Gastroesophageal sphincter (tissue), 4 donors: ENCODE results near the gene APRT. TPM values are rescaled to one million over a fixed set of nuclear protein-coding genes. Genes with fewer than 3 reads are reported as not detected.

ENCODE experiments used
- ATAC-seq: fragments of 150-250 bp; one replicate; pipeline ENCODE4 v1.9.1; 2016; ENCODE audit warnings: mild to moderate bottlenecking, moderate library complexity
- H3K27ac ChIP-seq, 4 donors: fragments of 200-600 bp; sonication (generic) in 3 of 4; 1 replicate in 3 of 4; 2 replicates in 1 of 4; pipeline ENCODE4 v1.5.1; 2016 to 2019
- H3K27me3 ChIP-seq: fragments of 200-600 bp; sonication (generic); one replicate; pipeline ENCODE4 v1.5.1; 2019
- H3K36me3 ChIP-seq, 2 donors: fragments of 200-600 bp; sonication (generic); one replicate each; pipeline ENCODE4 v1.5.1; 2019; ENCODE audit warnings: control low read depth in 1 of 2
- H3K4me1 ChIP-seq, 3 donors: fragments of 200-600 bp; sonication (generic); 1 replicate in 2 of 3; 2 replicates in 1 of 3; pipeline ENCODE4 v1.5.1; 2016 to 2019; ENCODE audit warnings: control low read depth in 2 of 3
- H3K4me3 ChIP-seq, 2 donors: fragments of 200-600 bp; sonication (generic); one replicate each; pipeline ENCODE4 v1.5.1; 2019; ENCODE audit warnings: mild to moderate bottlenecking in 1 of 2, moderate library complexity in 1 of 2
- H3K9me3 ChIP-seq, 3 donors: fragments of 200-600 bp; sonication (generic); one replicate each; pipeline ENCODE4 v1.5.1; 2017 to 2019; ENCODE audit warnings: control low read depth in 2 of 3
- EP300 ChIP-seq: sonication (generic); formaldehyde crosslinking; IDR thresholded peaks from one replicate; pipeline ENCODE4 v1.6.1; 2017; ENCODE audit warnings: antibody characterized with exemption, mild to moderate bottlenecking
- POLR2A ChIP-seq, 2 donors: fragments of 450-650 bp; IDR thresholded peaks; one replicate each; pipeline ENCODE4 v1.6.1; 2017; ENCODE audit warnings: antibody characterized with exemption in 2 of 2, mild to moderate bottlenecking in 2 of 2, moderate library complexity in 1 of 2
- POLR2AphosphoS5 ChIP-seq: sonication (generic); formaldehyde crosslinking; IDR thresholded peaks from one replicate; pipeline ENCODE4 v1.6.1; 2017; ENCODE audit warnings: antibody characterized with exemption
- WGBS, 2 donors: methylation state at CpG; one replicate each; pipeline ENCODE4 v1.1.5; 2018; ENCODE audit warnings: low coverage in 1 of 2; 5-methylcytosine and 5-hydroxymethylcytosine counted together
- total RNA-seq, 4 donors: library from RNA; depleted of rRNA; stranded (reverse); fragments of >200 nt; gene quantifications; one replicate each; pipeline ENCODE4 v1.1.0, GENCODE V29; 2016
- TF ChIP-seq, protein P1 (sequence below), 4 experiments: fragments of 200-600 bp in 2 of 4; fragments of 450-650 bp in 2 of 4; sonication (generic) in 1 of 4; IDR thresholded peaks; one replicate each; pipeline ENCODE4 v1.5.1; 2017 to 2019; ENCODE audit warnings: antibody characterized with exemption in 4 of 4, mild to moderate bottlenecking in 2 of 4, moderate library complexity in 2 of 4

The APRT gene
- total RNA-seq, 4 donors from 2014 or later, result 64.9 to 103 (median 92.9) TPM

DNA sequence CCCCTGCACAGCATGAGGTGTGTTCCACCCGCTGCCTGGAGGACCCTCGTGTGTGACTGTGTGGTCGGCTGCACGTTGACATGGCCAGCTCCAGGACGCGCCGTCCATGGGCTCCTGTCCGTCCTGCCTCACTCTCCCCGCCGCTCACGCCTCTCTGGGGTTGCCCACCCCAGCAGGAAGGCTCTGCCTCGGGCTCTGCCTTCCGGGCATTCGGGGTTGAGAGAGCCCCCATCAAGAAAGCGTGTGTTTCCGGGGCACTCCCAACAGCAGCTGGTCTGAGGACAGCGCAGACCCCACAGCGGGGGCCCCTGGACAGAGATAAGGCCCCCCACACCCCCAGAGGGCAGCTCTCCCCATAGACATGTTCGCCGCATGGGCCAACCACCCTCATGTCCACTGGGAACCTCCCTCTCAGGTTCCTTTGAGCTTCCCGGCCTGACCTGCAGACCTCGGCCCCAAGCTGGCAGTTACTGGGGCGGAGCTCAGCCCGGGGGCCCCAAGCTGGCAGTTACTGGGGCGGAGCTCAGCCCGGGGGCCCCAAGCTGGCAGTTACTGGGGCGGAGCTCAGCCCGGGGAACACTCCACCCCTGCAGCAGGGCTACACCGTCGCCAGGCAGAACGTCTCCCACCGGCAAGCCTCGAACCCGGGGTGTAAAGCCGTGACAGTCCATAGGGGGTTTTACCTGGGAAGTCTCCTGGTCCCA is 18.3 kb downstream of the APRT start:
- WGBS, 2 donors, result 13% methylated on average over 3 of the region's 35 CpGs; no CpG with 5 or more reads in 1 of the 2 donors
- Histone ChIP-seq H3K9me3 (no peaks in the 10 kb centered on the region), H3K4me3 (no peak overlapping the region), H3K27ac (no peak overlapping the region), H3K4me1 (no peaks in the 10 kb centered on the region), H3K36me3 (no peaks in the 10 kb centered on the region), H3K27me3 (peaks cover 36% of the 10 kb centered on the region)
- TF ChIP-seq EP300 (no peak), POLR2AphosphoS5 (no peak), POLR2A (IDR thresholded peaks at IDR 0.05) (no peak)
- TF ChIP-seq, protein P1, sequence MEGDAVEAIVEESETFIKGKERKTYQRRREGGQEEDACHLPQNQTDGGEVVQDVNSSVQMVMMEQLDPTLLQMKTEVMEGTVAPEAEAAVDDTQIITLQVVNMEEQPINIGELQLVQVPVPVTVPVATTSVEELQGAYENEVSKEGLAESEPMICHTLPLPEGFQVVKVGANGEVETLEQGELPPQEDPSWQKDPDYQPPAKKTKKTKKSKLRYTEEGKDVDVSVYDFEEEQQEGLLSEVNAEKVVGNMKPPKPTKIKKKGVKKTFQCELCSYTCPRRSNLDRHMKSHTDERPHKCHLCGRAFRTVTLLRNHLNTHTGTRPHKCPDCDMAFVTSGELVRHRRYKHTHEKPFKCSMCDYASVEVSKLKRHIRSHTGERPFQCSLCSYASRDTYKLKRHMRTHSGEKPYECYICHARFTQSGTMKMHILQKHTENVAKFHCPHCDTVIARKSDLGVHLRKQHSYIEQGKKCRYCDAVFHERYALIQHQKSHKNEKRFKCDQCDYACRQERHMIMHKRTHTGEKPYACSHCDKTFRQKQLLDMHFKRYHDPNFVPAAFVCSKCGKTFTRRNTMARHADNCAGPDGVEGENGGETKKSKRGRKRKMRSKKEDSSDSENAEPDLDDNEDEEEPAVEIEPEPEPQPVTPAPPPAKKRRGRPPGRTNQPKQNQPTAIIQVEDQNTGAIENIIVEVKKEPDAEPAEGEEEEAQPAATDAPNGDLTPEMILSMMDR (IDR thresholded peaks at IDR 0.05), result no peak
- no peak for ATAC-seq

DNA sequence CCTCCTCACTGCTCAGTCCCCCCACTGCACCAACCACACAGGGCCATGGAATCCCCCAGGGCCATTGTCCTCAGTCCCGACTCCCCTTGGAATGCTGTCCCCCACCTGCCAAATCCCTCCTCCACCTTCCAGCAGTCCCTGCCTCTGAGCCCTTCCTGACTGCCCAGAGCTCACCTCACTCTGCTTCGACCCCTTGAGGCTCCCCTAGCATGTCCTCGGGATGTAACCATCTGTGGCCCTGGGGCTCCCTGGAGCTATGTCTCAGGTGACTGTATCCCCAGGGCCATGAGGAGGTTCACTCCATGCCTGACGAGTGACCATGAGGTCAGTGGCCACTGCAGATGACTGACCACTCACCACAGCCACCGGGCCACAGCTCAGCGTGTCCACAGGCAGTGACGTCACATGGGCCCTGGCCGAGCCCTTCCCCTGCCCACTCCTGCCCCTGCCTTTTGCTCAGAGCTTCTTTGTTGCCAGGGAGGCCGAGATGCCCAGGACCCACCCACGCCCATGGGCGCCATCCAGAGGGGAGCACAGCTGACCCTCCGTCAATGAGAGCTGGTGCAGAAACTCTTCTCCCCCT is 19.0 kb downstream of the APRT start:
- Histone ChIP-seq H3K27ac (no peak overlapping the region), H3K4me1 (no peaks in the 10 kb centered on the region), H3K9me3 (no peaks in the 10 kb centered on the region), H3K4me3 (no peak overlapping the region), H3K27me3 (peaks cover 36% of the 10 kb centered on the region), H3K36me3 (no peaks in the 10 kb centered on the region)
- no CpG with 5 or more reads among the region's 12 CpGs for WGBS, 2 donors
- TF ChIP-seq POLR2A (IDR thresholded peaks at IDR 0.05) (no peak), EP300 (no peak), POLR2AphosphoS5 (no peak)
- TF ChIP-seq, protein P1 (IDR thresholded peaks at IDR 0.05), result no peak
- no peak for ATAC-seq

DNA sequence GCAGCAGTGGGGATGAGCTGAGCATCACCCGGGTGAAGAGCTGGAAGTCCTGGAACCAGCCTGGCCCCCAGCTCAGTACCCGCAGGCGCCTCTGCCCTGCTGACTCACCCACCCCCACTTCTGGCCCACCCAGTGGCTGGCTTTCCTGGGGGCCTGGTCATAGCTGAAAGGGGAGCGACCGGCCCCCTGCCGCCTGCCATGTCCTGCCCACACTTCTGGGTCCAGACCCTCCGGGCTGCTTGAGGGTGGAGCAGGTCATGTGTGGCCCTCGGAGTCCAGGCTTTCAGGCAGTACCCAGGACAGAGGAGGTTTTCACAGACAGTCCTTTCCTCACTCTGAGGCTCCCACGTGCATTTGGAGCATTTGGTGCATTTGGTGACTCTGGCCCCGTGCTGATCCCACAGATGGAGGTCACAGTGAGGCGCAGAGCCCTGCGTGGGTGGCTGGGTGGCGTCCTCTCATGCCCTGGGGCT is 19.6 kb downstream of the APRT start:
- no peak for ATAC-seq
- TF ChIP-seq POLR2AphosphoS5 (no peak), POLR2A (IDR thresholded peaks at IDR 0.05) (no peak), EP300 (no peak)
- TF ChIP-seq, protein P1 (IDR thresholded peaks at IDR 0.05), result no peak
- Histone ChIP-seq H3K4me3 (no peak overlapping the region), H3K27ac (no peak overlapping the region), H3K4me1 (no peaks in the 10 kb centered on the region), H3K36me3 (no peaks in the 10 kb centered on the region), H3K9me3 (no peaks in the 10 kb centered on the region), H3K27me3 (peaks cover 36% of the 10 kb centered on the region)
- WGBS, 2 donors, result 70% methylated on average over 2 of the region's 13 CpGs; no CpG with 5 or more reads in 1 of the 2 donors

DNA sequence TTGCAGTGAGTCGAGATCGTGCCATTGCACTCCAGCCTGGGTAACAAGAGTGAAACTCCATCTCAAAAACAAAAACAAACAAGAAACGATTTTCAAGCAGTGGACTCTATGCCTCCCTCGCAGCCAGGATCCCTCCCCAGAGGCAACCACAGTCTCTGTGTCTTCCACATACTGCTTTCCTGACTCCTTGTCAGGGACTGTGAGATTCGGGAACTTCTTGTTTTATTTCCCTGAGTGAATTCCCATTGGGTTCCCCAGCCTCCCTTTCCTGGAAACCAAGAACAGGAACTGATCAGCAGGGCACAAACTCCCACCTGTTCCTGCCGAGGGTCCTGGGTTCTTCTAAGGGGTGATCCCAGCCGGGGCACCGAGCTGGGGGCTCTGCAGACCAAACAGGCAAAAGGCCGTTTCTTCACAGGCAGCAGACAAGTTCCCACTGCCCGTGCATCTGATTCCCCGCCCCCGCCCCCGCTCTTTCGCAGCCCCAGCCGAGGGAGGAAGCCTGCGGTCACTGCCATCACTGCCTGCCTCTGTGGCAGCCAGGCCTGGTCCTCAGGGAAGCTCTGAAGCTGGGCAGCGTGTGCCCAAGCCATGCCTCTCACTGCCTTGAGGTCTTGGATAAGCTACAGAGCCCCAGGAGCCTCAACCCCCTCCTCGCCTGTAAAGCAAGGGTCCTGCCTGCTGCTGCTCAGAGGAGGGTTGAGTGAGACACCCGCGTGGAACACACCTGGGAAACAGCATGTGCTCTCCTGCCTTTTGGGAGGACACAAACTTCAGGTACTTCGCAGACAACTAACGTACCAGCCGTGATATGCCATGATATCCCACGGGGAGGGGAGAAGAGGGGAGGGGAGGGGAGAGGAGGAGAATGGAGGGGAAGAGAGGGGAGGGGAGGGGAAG is 21.2 kb downstream of the APRT start:
- Histone ChIP-seq H3K4me1 (peaks cover 0 to 3% (median 0%) of the 10 kb centered on the region in 3 donors), H3K36me3 (no peaks in the 10 kb centered on the region), H3K27me3 (peaks cover 36% of the 10 kb centered on the region), H3K4me3 (no peak overlapping the region), H3K9me3 (no peaks in the 10 kb centered on the region), H3K27ac (peak overlapping the region in 2 of 4 donors; percentile 9 to 14)
- ATAC-seq, result no peak
- 41 to 53% methylated on average over 5 to 7 of the region's 24 CpGs for WGBS, 2 donors
- TF ChIP-seq POLR2A (IDR thresholded peaks at IDR 0.05), result no peak
- TF ChIP-seq, protein P1 (IDR thresholded peaks at IDR 0.05), result no peak
